ENCODE results near the gene BCL2.
"Not testable (repeated sequence)": the region's sequence is repeated elsewhere in the genome, so short reads cannot be mapped to it uniquely, and the experiment has no call there.

Gene BCL2

GRCh38 chr18:63229971-63230370, 89.6 kb downstream of the BCL2 start:
- DNase-seq, result no peak

GRCh38 chr18:63225434-63225833, 94.1 kb downstream of the BCL2 start:
- DNase-seq, result no peak

GRCh38 chr18:63224630-63225029, 94.9 kb downstream of the BCL2 start:
- no peak for DNase-seq

- no peak for DNase-seq
Observed at GRCh38 chr18:63223837-63224236, 95.7 kb downstream of the BCL2 start.

GRCh38 chr18:63220903-63221302, 98.7 kb downstream of the BCL2 start:
- DNase-seq, result no peak

GRCh38 chr18:63218472-63218871, 101.1 kb downstream of the BCL2 start:
- no peak for DNase-seq

- DNase-seq, result no peak
Observed at GRCh38 chr18:63216516-63217311, 102.9 kb downstream of the BCL2 start.

- no peak for DNase-seq
Observed at GRCh38 chr18:63213936-63214671, 105.5 kb downstream of the BCL2 start.

GRCh38 chr18:63213331-63213900, 106.2 kb downstream of the BCL2 start:
- DNase-seq, result no peak

GRCh38 chr18:63210521-63210920, 109.0 kb downstream of the BCL2 start:
- no peak for DNase-seq

- peak; percentile 13 for DNase-seq
Observed at GRCh38 chr18:63208676-63209075, 110.9 kb downstream of the BCL2 start.

GRCh38 chr18:63207835-63208234, 111.7 kb downstream of the BCL2 start:
- DNase-seq, result peak; percentile 56

- DNase-seq, result peak; percentile 84
Observed at GRCh38 chr18:63207143-63207790, 112.3 kb downstream of the BCL2 start.

GRCh38 chr18:63206433-63207142, 113.0 kb downstream of the BCL2 start:
- peak; percentile 14 for DNase-seq

- peak; percentile 19 for DNase-seq
Observed at GRCh38 chr18:63205791-63206252, 113.7 kb downstream of the BCL2 start.

- DNase-seq, result no peak
Observed at GRCh38 chr18:63203497-63203896, 116.1 kb downstream of the BCL2 start.

- DNase-seq, result no peak
Observed at GRCh38 chr18:63202828-63203227, 116.7 kb downstream of the BCL2 start.

- DNase-seq, result not testable (repeated sequence)
Observed at GRCh38 chr18:63201456-63201855, 118.1 kb downstream of the BCL2 start.

- DNase-seq, result no peak
Observed at GRCh38 chr18:63199743-63200241, 119.8 kb downstream of the BCL2 start.

- no peak for DNase-seq
Observed at GRCh38 chr18:63198868-63199742, 120.5 kb downstream of the BCL2 start.

GRCh38 chr18:63198098-63198760, 121.3 kb downstream of the BCL2 start:
- no peak for DNase-seq

Data from NCI-H345 (cell line).